KBM-7 (cell line): ENCODE data around the gene CACNB4.
"Not testable (repeated sequence)": the region's sequence is repeated elsewhere in the genome, so short reads cannot be mapped to it uniquely, and the experiment has no call there.

ENCODE experiments used
- DNase-seq: peaks from one replicate; pipeline ENCODE4 v3.0.0-alpha.2; 2015
- in situ Hi-C: fragments of 300-500 bp; cut with MboI; formaldehyde crosslinking; loops from 2 replicates; pipeline ENCODE4 v1.14.3; 2020; ENCODE audit warnings: low sequenced_read_pairs, low pct_unique_long_range_greater_than_20kb, mixed read lengths

CACNB4 gene

DNA sequence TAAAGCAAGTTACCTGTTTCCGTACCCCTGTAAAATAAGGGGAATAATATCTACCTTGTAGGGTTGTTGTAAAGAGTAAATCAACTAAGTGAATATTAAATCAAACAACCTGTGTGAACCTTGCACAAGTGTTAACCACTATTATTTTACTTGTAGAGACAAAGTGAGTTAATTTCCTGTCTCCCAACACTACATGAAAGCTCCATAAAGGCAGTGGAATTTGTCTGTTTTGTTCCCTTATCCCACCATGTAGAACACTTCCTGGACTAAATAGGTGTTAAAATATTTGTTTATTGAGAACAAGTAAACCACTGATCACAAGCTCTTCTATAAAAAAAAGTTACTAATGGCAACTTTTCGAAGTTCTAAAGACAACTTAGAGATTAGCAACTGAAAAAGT is 274.0 kb downstream of the CACNB4 start:
- DNase-seq: no peak
- in situ Hi-C loops: no loop called here

DNA sequence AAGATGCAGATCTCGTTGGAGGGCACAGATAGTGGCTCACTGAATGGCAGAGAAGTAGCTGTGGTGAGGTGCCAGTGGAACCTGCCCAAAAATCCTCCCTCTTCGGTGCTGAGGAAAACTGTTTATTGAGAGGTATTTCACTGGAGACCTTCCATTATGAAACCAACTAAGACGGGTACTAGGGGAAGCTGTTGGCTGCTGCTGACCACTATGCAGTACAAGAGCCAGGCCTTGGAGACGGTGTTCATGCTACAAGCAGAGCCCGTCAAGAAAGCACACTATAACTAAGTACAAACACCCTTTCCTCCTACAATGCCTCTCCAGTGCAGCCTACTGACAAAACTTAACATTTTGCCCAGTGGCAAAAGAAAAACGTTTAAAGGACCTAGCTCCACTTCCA is 275.2 kb downstream of the CACNB4 start:
- no peak for DNase-seq
- in situ Hi-C loops: no loop called here

DNA sequence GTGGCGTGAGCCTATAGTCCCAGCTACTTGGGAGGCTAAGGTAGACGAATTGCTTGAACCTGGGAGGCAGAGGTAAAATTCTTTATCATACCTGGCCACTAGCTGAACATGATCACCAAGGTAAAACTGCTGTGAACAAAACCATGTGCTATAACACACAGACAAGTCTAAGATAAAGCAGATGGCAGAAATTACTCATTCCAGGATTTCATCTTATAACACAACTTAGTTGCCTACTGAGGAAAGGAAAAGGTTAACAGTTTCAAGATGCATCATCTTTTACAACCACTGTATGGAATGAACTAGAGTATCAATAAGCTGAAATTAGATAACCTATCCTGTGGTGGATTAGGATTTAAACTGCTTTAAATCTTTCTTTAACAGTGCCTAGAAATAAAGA is 278.9 kb downstream of the CACNB4 start:
- DNase-seq: no peak

DNA sequence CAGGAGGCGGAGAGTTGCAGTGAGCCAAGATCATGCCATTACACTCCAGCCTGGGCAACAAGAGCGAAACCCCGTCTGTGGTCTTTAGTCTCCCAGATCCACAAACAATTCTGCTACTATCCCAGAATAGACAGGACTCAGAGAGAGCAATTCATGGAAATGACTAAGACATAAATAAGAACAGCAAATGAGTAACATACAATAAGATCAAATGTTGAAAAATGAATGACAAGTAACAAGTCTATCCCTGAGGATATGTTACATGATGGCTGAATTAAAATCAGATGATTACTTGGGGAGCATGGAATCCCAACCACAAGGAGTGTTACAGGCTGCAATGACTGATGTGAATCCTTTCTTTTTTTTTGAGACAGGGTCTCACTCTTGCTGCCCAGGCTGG is 280.9 kb downstream of the CACNB4 start:
- in situ Hi-C loops: no loop called here
- DNase-seq: no peak

More for the DNA sequence above, 278.9 kb downstream of the CACNB4 start:
- in situ Hi-C loops: no loop called here

DNA sequence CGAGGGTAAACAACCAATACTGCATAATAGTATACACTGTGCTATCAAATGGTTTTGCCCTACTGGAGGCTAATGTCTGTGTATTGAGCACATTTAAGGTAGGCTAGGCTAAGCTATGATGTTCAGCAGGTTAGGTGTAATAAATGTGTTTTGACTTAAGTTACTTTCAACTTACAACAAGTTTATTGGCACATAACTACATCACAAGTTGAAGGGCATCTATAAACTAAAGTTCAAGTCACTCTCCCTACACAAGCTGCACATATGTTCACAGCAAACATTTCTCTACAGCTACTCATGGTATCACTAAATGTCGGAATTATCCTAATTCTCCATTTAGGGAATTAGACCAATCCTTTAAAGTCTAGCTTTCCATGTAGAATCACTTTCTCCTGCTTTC is 282.0 kb downstream of the CACNB4 start:
- no peak for DNase-seq
- in situ Hi-C loops: no loop called here

DNA sequence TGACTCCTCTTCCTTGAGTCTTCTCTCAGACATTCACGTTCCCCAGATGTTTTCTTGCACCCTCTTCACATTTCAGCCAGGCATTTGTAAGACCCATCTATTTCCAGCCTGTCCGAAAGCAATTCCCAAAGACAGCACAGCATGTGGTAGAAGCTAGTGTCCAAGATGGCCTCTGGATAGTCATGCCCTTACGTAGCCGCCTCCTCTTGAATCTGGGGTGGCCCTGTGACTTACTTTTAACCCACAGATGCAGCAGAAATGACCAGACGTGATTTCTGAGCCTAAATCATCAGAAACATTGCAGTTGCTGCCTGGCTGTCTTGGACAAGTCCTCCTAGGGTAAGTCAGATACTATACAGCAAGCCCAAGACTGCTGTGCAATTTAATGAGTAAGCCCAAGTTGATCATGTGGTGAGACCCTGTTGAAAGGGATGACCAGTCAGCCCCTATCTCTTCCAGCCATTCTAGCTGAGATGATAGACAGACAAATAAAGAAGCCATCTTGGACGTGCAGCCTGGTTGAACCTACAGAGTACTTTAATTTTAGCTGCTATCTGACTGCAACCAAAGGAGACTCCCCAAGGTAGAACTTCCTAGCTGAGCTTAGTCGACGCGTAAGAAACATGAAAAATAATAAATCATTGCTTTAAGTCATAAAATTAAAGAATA is 282.9 kb downstream of the CACNB4 start:
- in situ Hi-C loops: no loop called here
- no peak for DNase-seq

DNA sequence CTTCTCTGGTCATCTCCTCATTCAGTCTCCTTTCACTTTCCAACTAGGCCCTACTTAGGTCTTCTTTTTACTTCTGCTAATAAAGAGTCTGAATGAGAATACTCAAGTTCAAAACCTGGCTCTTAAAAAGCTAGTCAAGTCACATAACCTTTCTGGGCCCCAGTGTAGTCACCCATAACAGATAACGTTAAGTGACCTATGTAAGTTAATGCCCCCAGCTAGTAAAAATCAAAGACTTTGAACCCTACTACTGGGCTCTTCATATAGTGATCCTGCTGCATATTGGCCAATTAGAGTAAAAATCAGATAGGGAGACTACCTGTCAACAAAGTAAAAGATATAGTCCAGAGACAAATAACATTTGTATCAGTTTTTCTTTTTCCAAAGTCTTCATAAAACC is 288.4 kb downstream of the CACNB4 start:
- no peak for DNase-seq
- in situ Hi-C loops: no loop called here

- in situ Hi-C loops: no loop called here
- DNase-seq: no peak
Measured at GRCh38 chr2:151809073-151809383, 289.8 kb downstream of the CACNB4 start.

GRCh38 chr2:151808258-151809072 is 290.4 kb downstream of the CACNB4 start:
- no peak for DNase-seq
- in situ Hi-C loops: no loop called here

DNA sequence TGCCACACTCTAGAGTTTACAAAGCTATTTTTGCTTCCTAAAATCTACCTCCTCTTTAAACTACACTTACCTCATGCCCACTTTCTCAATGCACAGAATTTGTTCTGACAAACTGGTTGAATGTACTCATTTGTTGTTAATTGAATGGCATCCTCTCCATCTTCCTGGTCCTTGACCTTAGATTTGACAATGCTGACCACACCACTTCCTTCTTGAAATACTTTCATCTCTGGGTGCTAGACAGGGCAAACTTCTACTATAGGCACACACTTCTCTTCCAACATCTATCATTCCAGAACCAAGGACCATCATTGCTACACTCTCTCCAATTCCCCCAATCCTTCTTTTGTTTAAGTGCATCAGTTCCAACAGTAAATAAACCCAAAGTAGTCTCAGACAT is 292.9 kb downstream of the CACNB4 start:
- in situ Hi-C loops: no loop called here
- no peak for DNase-seq

GRCh38 chr2:151805343-151805742 is 293.5 kb downstream of the CACNB4 start:
- in situ Hi-C loops: no loop called here
- no peak for DNase-seq

DNA sequence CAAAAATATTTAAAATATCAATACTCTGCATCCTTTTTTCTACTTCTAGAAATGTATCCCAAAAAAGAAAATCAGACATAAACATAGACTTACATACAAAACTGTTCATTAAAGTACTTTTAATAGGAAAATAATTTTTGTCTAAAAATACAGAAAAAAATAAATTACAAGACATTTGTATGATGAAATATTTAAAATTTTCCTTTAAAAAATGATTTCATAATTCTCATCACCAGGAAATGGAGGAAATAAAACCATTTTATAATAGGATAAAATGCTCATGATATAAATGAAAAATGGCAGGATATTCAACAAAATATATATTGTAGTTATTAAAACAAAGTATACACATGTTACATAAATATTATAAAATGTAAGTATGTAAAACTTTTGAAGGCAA is 295.0 kb downstream of the CACNB4 start:
- in situ Hi-C loops: no loop called here
- DNase-seq: no peak

GRCh38 chr2:151802315-151802714 is 296.5 kb downstream of the CACNB4 start:
- in situ Hi-C loops: no loop called here
- DNase-seq: no peak

- in situ Hi-C loops: no loop called here
- DNase-seq: no peak
Measured at GRCh38 chr2:151799886-151800292, 299.0 kb downstream of the CACNB4 start.

DNA sequence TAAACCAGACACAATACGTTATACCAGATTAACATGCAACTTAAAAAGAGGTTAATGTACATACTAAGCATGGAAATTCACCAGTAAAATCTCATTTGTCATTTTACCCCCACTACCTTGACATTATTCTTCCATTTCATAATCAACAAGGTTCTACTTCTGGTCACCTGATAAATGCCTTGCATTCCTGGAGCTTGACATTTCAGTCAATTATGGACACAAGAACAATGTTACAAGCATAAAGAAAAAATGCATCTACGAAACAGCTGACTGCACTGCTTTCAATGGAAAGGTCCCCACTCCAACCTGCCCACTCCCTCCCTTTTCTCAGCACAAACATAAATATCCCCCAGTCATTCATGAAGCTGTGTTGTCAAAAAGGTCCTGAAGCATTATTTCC is 302.1 kb downstream of the CACNB4 start:
- DNase-seq: no peak
- in situ Hi-C loops: no loop called here

- in situ Hi-C loops: no loop called here
- DNase-seq: no peak
Measured at GRCh38 chr2:151795646-151796240, 303.1 kb downstream of the CACNB4 start.

GRCh38 chr2:151794422-151794821 is 304.4 kb downstream of the CACNB4 start:
- DNase-seq, in situ Hi-C loops: not testable (repeated sequence)

GRCh38 chr2:151793123-151793522 is 305.7 kb downstream of the CACNB4 start:
- no peak for DNase-seq
- in situ Hi-C loops: no loop called here

- no peak for DNase-seq
- in situ Hi-C loops: no loop called here
Measured at GRCh38 chr2:151792589-151792988, 306.3 kb downstream of the CACNB4 start.

DNA sequence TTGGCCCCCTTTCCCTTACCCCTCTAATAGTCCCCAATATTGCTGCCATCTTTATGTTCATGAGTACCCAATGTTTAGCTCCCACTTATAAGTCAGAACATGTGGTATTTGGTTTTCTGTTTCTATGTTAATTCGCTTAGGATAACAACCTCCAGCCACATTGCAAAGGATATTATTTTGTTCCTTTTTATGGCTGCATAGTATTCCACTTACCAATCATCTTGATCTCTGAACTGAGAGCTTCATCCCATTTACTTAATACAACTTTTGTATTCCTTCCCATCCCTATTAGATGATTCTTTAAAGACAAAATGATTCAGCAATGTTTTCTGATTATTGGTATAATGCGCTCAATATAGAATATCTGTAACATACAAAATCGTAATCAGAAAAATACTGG is 307.3 kb downstream of the CACNB4 start:
- DNase-seq: no peak
- in situ Hi-C loops: no loop called here

DNA sequence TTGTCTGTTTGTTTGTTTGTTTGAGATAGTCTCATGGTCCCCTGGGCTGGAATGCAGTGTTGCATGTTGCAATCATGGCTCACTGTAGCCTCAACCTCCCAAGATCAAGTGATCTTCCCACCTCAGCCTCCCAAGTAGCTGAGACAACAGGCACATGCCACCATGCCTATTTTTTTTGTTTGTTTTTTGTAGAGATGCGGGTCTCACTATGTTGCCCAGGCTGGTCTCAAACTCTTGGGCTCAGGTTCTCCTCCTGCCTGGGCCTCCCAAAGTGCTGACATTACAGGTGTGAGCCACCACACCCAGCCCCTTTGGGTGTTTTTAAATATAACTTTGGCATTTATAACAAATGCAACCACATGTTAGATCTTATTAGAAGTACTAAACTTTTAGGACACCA is 308.2 kb downstream of the CACNB4 start:
- no peak for DNase-seq

More for the DNA sequence above, 308.2 kb downstream of the CACNB4 start:
- in situ Hi-C loops: no loop called here
